PC-9 (cell line): ENCODE data around the gene MCAT. TPM values are rescaled to one million over a fixed set of nuclear protein-coding genes. Genes with fewer than 3 reads are reported as not detected.
A peak's percentile ranks its signal among the peaks of the same experiment; 100 is the strongest.

Experiments used
- BruUV-seq: library from RNA; stranded (reverse); fragments of 400-500 nt; replicated peaks from 2 replicates; lab custom pipeline; 2021; lab: Mats Ljungman, UMichigan
- CTCF ChIA-PET: fragments of 300-600 bp; sonication (Branson Sonifier 250); formaldehyde crosslinking; loops from one replicate; lab custom pipeline; 2022; ENCODE audit warnings: antibody characterized with exemption; lab: Charles Lee
- POLR2A ChIA-PET: fragments of 300-600 bp; sonication (Branson Sonifier 250); formaldehyde crosslinking; loops from one replicate; lab custom pipeline; 2022; ENCODE audit warnings: antibody characterized with exemption; ENCODE audit not compliant: unreplicated experiment; lab: Charles Lee
- DNase-seq, 2 experiments: peaks; one replicate each; pipeline versions ENCODE4 v3.0.0 to v3.0.0-alpha.2; 2015 to 2022; ENCODE audit warnings: mixed read lengths in 1 of 2
- H2AFZ ChIP-seq: fragments of 200-600 bp; sonication (generic); 2 replicates; pipeline ENCODE4 v1.8.1; 2017; ENCODE audit warnings: antibody characterized with exemption
- H3F3A ChIP-seq: fragments of 200-600 bp; sonication (generic); 2 replicates; pipeline ENCODE4 v1.8.1; 2017; ENCODE audit warnings: antibody characterized with exemption, mild to moderate bottlenecking, low read depth; ENCODE audit not compliant: insufficient read depth
- H3K27ac ChIP-seq: fragments of 200-600 bp; sonication (generic); 2 replicates; pipeline ENCODE4 v1.6.1; 2016; ENCODE audit warnings: mixed run types
- H3K27me3 ChIP-seq: fragments of 200-600 bp; sonication (generic); 2 replicates; pipeline ENCODE4 v1.6.1; 2016; ENCODE audit warnings: low read depth, mixed run types; ENCODE audit not compliant: insufficient read depth
- H3K36me3 ChIP-seq: fragments of 200-600 bp; sonication (generic); 2 replicates; pipeline ENCODE4 v1.6.1; 2016; ENCODE audit warnings: low read depth, mixed run types
- H3K4me1 ChIP-seq: fragments of 200-600 bp; sonication (generic); replicated peaks from 2 replicates; pipeline ENCODE4 v1.6.1; 2016; ENCODE audit warnings: mixed run types; ENCODE audit not compliant: insufficient read depth
- H3K4me2 ChIP-seq: fragments of 200-600 bp; sonication (generic); 2 replicates; pipeline ENCODE4 v1.6.1; 2017; ENCODE audit warnings: mixed run types
- H3K4me3 ChIP-seq: fragments of 200-600 bp; sonication (generic); 2 replicates; pipeline ENCODE4 v1.6.1; 2016; ENCODE audit warnings: mixed run types
- H3K79me2 ChIP-seq: fragments of 200-600 bp; sonication (generic); 2 replicates; pipeline ENCODE4 v1.6.1; 2017; ENCODE audit warnings: low read depth, mixed run types
- H3K9me2 ChIP-seq: fragments of 200-600 bp; sonication (generic); 2 replicates; pipeline ENCODE4 v1.8.1; 2017; ENCODE audit warnings: mild to moderate bottlenecking; ENCODE audit not compliant: insufficient read depth
- H3K9me3 ChIP-seq: fragments of 200-600 bp; sonication (generic); 2 replicates; pipeline ENCODE4 v1.8.1; 2016; ENCODE audit warnings: low read depth; ENCODE audit not compliant: insufficient read depth
- H4K20me1 ChIP-seq: fragments of 200-600 bp; sonication (generic); 2 replicates; pipeline ENCODE4 v1.8.1; 2017; ENCODE audit not compliant: insufficient read depth
- CTCF ChIP-seq: fragments of 200-600 bp; sonication (generic); conservative IDR thresholded peaks from 2 replicates; pipeline ENCODE4 v1.6.1; 2017; ENCODE audit warnings: mixed run types, antibody characterized with exemption, mild to moderate bottlenecking, moderate library complexity
- EZH2 ChIP-seq: fragments of 200-600 bp; sonication (generic); IDR thresholded peaks from 2 replicates; pipeline ENCODE4 v1.8.0; 2017; ENCODE audit warnings: antibody characterized with exemption, low read depth
- intact Hi-C: fragments of 100-400 bp; cut with micrococcal nuclease; formaldehyde crosslinking; loops from one replicate; pipeline ENCODE4 v1.10.0; 2022; ENCODE audit not compliant: unreplicated experiment
- total RNA-seq: library from RNA; stranded (reverse); gene quantifications from 2 replicates; pipeline ENCODE4 v1.2.3, GENCODE V29; 2021

Gene MCAT
- total RNA-seq, 1 experiment from 2014 or later, result 31.4 TPM

- Histone ChIP-seq H3K36me3 (peaks cover 9% of the 10 kb centered on the region; the same call in 1 of the 2 replicates), H3K4me2 (peak overlapping the region; percentile 95), H2AFZ (0 out of 2 replicates have a peak overlapping the region, but pooled peaks have one; percentile 79), H3K4me1 (peaks cover 37% of the 10 kb centered on the region), H3K27ac (peak overlapping the region; percentile 48), H3K79me2 (peaks cover 55% of the 10 kb centered on the region), H3K9me3 (no peaks in the 10 kb centered on the region), H3K9me2 (no peaks in the 10 kb centered on the region), H3K4me3 (peak overlapping the region; percentile 97), H3K27me3 (no peaks in the 10 kb centered on the region), H4K20me1 (0 out of 2 replicates have a peak, but pooled peaks cover 9% of the 10 kb centered on the region), H3F3A (peaks cover 47% of the 10 kb centered on the region)
- TF ChIP-seq CTCF (no peak), EZH2 (no peak)
- intact Hi-C loops, result loop anchor here (5.0 kb wide), 1 partner anchor 34 kb away; the partner anchor contains the start of gene TSPO
- peak in 1 of 2 experiments; percentile 51 for DNase-seq
- CTCF ChIA-PET, result interaction anchor here (0.6 kb wide), 2 partner anchors 188 to 570 kb away, joined by 3 to 6 read pairs; no protein-coding TSS in a partner anchor
- no TSS peak for BruUV-seq
- POLR2A ChIA-PET, result no interaction called here
Observed at GRCh38 chr22:43185860-43186261, 42.7 kb upstream of the MCAT start.

GRCh38 chr22:43183496-43184277 is 40.5 kb upstream of the MCAT start:
- no peaks in the 10 kb centered on the region for H3K27me3 ChIP-seq
- peak overlapping the region; percentile 95 for H3K4me2 ChIP-seq
- H3K36me3 ChIP-seq, result peaks cover 28% of the 10 kb centered on the region; the same call in 1 of the 2 replicates
- no peak overlapping the region for H2AFZ ChIP-seq
- BruUV-seq, result TSS peak; percentile 13
- H3K4me3 ChIP-seq, result peak overlapping the region; percentile 37; the same call in 1 of the 2 replicates
- H4K20me1 ChIP-seq, result 0 out of 2 replicates have a peak, but pooled peaks cover 20% of the 10 kb centered on the region
- no peaks in the 10 kb centered on the region for H3K9me2 ChIP-seq
- intact Hi-C loops, result no loop called here
- peaks cover 63% of the 10 kb centered on the region for H3K79me2 ChIP-seq
- TF ChIP-seq EZH2 (no peak), CTCF (no peak)
- peaks cover 37% of the 10 kb centered on the region for H3K4me1 ChIP-seq
- ChIA-PET CTCF (no interaction called here), POLR2A (interaction anchor here (0.6 to 0.7 kb wide), 2 partner anchors 54 to 684 kb away, joined by 3 to 5 read pairs; no protein-coding TSS in a partner anchor)
- H3F3A ChIP-seq, result peaks cover 56% of the 10 kb centered on the region
- H3K27ac ChIP-seq, result peak overlapping the region; percentile 93
- DNase-seq, result peak in 1 of 2 experiments; percentile 84
- no peaks in the 10 kb centered on the region for H3K9me3 ChIP-seq

- H3K36me3 ChIP-seq, result peaks cover 34% of the 10 kb centered on the region; the same call in 1 of the 2 replicates
- H3K9me3 ChIP-seq, result no peaks in the 10 kb centered on the region
- 0 out of 2 replicates have a peak, but pooled peaks cover 20% of the 10 kb centered on the region for H4K20me1 ChIP-seq
- 0 out of 2 replicates have a peak overlapping the region, but pooled peaks have one; percentile 95 for H3K4me2 ChIP-seq
- H3K4me3 ChIP-seq, result no peak overlapping the region
- H3K27me3 ChIP-seq, result no peaks in the 10 kb centered on the region
- no TSS peak for BruUV-seq
- peak overlapping the region; percentile 93 for H3K27ac ChIP-seq
- DNase-seq, result no peak
- no peaks in the 10 kb centered on the region for H3K9me2 ChIP-seq
- peaks cover 63% of the 10 kb centered on the region for H3K79me2 ChIP-seq
- ChIA-PET POLR2A (no interaction called here), CTCF (no interaction called here)
- intact Hi-C loops, result no loop called here
- TF ChIP-seq EZH2 (no peak), CTCF (no peak)
- H3F3A ChIP-seq, result peaks cover 49% of the 10 kb centered on the region
- H3K4me1 ChIP-seq, result peaks cover 30% of the 10 kb centered on the region
- no peak overlapping the region for H2AFZ ChIP-seq
Observed at GRCh38 chr22:43182726-43183125, 39.5 kb upstream of the MCAT start.
